ENCODE data around the gene L2HGDH.
A peak's percentile ranks its signal among the peaks of the same experiment; 100 is the strongest.

Gene L2HGDH

GRCh38 chr14:50345846-50346422 is 33.9 kb upstream of the L2HGDH start:
- TF ChIP-seq CTCF (IDR thresholded peaks at IDR 0.05; ENCODE audit: extremely low read depth, missing control alignments): no peak
- no peak for DNase-seq (ENCODE audit: low spot score)

- no peak for TF ChIP-seq CTCF (IDR thresholded peaks at IDR 0.05; ENCODE audit: extremely low read depth, missing control alignments)
- no peak for DNase-seq (ENCODE audit: low spot score)
These were observed 33.0 kb upstream of the L2HGDH start for GRCh38 chr14:50344876-50345563.

- DNase-seq (ENCODE audit: low spot score): peak; percentile 48
- TF ChIP-seq CTCF (IDR thresholded peaks at IDR 0.05; ENCODE audit: extremely low read depth, missing control alignments): no peak
These were observed 32.2 kb upstream of the L2HGDH start for GRCh38 chr14:50344116-50344775.

GRCh38 chr14:50343434-50343833 is 31.4 kb upstream of the L2HGDH start:
- TF ChIP-seq CTCF (IDR thresholded peaks at IDR 0.05; ENCODE audit: extremely low read depth, missing control alignments): no peak
- DNase-seq (ENCODE audit: low spot score): no peak

- DNase-seq (ENCODE audit: low spot score): peak; percentile 71
- peak; percentile 68 for TF ChIP-seq CTCF (IDR thresholded peaks at IDR 0.05; ENCODE audit: extremely low read depth, missing control alignments)
These were observed 30.4 kb upstream of the L2HGDH start for GRCh38 chr14:50342221-50343078.

- no peak for TF ChIP-seq CTCF (IDR thresholded peaks at IDR 0.05; ENCODE audit: extremely low read depth, missing control alignments)
- no peak for DNase-seq (ENCODE audit: low spot score)
These were observed 28.9 kb upstream of the L2HGDH start for GRCh38 chr14:50340963-50341362.
